GM06990 (cell line): Measurements from ENCODE around the gene FBXL17.

Experiments
- DNase-seq: peaks from one replicate; pipeline ENCODE4 v3.0.0-alpha.2; 2011; ENCODE audit not compliant: insufficient read length; ENCODE audit errors: extremely low read depth
- H3K27me3 ChIP-seq: replicated peaks from 2 replicates; pipeline ENCODE4 v1.6.0; 2011; ENCODE audit warnings: low read length; ENCODE audit not compliant: control insufficient read depth, insufficient read depth
- H3K36me3 ChIP-seq: 2 replicates; pipeline ENCODE4 v1.5.1; 2011; ENCODE audit warnings: low read length; ENCODE audit not compliant: control insufficient read depth, insufficient read depth
- H3K4me3 ChIP-seq: replicated peaks from 2 replicates; pipeline ENCODE4 v1.5.1; 2011; ENCODE audit warnings: low read depth, mild to moderate bottlenecking, control low read depth, low read length
- TF ChIP-seq, protein P1 (sequence below): IDR thresholded peaks from 2 replicates; pipeline ENCODE4 v1.5.1; 2011; ENCODE audit warnings: low read length, control low read depth, mild to moderate bottlenecking, inconsistent platforms; ENCODE audit not compliant: insufficient read depth, poor library complexity, severe bottlenecking

FBXL17 gene

DNA sequence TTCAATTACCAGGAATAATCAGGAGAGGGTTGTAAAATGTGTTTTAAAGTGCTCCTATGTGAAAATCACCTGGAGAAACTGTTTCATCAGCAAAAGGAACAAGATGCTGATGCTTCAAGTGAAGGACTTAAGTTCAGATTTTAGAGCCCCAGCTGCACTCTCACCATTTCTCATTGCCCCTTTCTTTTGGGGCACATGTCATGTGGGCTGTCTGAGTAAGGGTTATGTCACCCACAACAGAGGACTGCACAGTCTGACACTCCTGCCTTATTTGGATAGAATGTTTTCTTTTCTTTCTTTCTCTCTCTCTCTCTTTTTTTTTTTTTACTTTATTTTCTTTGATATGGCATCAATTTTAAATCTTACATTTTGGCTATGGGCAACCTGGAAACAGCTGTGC, 507.1 kb downstream of the FBXL17 start:
- no peak overlapping the region for H3K4me3 ChIP-seq
- TF ChIP-seq, protein P1, sequence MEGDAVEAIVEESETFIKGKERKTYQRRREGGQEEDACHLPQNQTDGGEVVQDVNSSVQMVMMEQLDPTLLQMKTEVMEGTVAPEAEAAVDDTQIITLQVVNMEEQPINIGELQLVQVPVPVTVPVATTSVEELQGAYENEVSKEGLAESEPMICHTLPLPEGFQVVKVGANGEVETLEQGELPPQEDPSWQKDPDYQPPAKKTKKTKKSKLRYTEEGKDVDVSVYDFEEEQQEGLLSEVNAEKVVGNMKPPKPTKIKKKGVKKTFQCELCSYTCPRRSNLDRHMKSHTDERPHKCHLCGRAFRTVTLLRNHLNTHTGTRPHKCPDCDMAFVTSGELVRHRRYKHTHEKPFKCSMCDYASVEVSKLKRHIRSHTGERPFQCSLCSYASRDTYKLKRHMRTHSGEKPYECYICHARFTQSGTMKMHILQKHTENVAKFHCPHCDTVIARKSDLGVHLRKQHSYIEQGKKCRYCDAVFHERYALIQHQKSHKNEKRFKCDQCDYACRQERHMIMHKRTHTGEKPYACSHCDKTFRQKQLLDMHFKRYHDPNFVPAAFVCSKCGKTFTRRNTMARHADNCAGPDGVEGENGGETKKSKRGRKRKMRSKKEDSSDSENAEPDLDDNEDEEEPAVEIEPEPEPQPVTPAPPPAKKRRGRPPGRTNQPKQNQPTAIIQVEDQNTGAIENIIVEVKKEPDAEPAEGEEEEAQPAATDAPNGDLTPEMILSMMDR = no peak
- no peaks in the 10 kb centered on the region for H3K36me3 ChIP-seq
- DNase-seq = no peak
- H3K27me3 ChIP-seq = no peaks in the 10 kb centered on the region

DNA sequence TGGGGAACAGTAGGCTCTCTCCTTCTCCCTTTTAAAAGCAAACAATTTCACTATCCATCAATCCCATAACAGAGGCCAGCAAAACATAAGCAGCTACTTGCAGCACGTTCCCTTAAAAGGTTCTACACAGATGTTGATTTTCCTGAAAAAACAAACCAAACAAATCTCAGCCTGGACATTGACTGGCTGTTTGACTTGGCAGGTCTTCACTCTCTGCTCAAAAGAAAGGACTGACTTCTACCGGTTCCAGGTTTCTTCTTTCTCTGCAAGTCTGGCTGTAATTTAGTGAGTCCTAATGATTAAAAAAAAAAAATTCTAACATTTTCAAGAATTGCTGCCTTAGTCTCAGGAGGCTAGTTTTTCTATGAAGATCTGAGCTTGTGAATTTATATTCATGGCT, 508.0 kb downstream of the FBXL17 start:
- no peak for DNase-seq
- H3K36me3 ChIP-seq = no peaks in the 10 kb centered on the region
- no peaks in the 10 kb centered on the region for H3K27me3 ChIP-seq
- H3K4me3 ChIP-seq = no peak overlapping the region
- TF ChIP-seq, protein P1 = no peak

DNA sequence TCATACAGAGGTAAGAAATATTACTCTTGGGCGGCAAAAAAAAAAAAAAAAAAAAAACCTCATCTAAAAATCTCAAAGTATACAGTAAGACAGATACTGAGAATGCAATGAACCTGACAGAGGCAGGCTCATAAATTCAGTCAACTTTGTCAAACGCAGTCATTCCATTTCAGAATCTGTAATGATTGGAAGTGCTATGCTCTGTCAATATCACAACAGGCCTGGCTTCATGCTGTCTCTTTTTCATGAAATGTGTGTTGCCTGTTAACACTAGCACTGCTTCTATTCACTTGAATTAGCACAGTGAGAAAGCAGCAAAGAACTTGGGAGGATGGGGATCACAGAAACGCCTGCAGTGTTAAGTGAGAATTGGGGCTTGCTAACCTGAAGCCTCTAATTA, 510.9 kb downstream of the FBXL17 start:
- DNase-seq = no peak
- TF ChIP-seq, protein P1 = no peak
- Histone ChIP-seq H3K4me3 (no peak overlapping the region), H3K27me3 (no peaks in the 10 kb centered on the region), H3K36me3 (no peaks in the 10 kb centered on the region)

DNA sequence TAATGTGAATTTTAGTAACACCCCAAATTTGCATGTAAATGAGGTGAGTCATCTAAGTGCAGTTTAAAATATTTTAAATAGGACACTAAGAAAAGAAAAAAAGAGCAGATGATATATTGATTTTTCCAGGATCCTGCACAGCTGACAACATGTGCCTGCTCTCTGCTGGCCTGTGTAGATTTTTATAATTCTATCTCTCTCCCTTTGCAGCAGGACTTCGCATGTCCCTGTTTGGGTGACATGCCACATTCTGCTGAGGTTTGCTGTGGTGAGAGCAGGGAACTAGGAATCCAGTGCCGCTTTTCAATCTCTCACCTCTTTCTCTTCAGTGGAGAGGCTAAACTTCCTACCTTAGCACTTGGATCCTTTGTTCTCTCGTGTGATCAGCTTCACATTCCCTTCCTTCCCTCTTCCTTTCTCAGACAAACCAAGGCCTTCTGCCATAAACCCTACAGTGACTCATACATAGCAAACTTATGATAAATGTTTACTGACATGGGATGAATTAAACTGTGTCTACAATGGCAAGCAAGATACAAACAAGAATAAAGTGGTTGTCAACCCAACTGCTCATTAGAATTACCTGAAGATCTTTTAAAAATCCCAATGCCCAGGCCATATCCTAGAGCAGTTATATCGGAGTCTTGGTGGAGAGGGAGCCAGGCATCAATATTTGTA, 512.3 kb downstream of the FBXL17 start:
- Histone ChIP-seq H3K36me3 (no peaks in the 10 kb centered on the region), H3K4me3 (no peak overlapping the region), H3K27me3 (no peaks in the 10 kb centered on the region)
- TF ChIP-seq, protein P1 = no peak
- no peak for DNase-seq

DNA sequence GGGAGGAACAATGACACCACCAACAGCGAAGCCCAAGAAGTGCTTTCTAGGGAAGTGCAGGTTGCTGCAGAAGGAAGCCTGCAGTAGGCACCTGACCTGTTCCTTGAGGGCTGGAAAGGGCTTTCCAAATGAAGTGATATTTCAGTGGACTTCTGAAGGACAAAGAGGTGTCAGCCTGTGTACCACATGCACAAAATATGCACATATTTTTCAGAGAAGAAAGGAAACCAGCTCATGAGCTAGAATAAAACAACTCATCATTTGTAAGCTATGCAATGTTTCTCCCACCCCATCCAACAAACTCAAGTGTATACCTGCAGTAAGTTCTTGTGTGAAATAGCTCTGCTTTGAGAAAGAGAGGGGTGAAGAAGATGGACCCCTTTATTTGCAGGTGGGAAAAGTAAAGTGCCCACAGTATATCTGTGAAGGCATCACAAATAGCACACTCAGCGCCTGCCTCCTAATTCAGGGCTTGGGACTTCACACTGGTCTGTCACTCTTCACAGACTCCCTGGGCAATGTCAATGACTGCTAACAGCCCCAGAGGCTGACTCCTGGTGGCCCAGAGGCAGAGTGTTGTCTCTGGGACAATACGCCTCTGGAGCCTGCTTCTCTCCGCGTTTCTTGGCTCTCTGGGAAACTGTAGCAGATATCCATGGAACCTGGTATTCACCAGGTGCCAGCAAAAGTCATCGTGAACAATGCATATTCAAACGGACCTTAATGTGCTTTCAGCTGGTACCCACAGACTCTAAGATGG, 513.1 kb downstream of the FBXL17 start:
- Histone ChIP-seq H3K27me3 (no peaks in the 10 kb centered on the region), H3K36me3 (no peaks in the 10 kb centered on the region), H3K4me3 (no peak overlapping the region)
- TF ChIP-seq, protein P1 = no peak
- no peak for DNase-seq
